Fibroblast of mammary gland (primary cell): ENCODE results near the gene CEP89.

ENCODE experiments used
- DNase-seq: peaks from one replicate; pipeline ENCODE4 v3.0.0-alpha.2; 2010; ENCODE audit warnings: low read depth
- H3K4me3 ChIP-seq: 2 replicates; pipeline ENCODE4 v1.5.1; 2011; ENCODE audit warnings: low read depth, mild to moderate bottlenecking, low read length, moderate library complexity; ENCODE audit not compliant: control insufficient read depth
- CTCF ChIP-seq: conservative IDR thresholded peaks from 2 replicates; pipeline ENCODE4 v1.5.1; 2011; ENCODE audit warnings: low read depth, low read length, inconsistent platforms; ENCODE audit not compliant: control insufficient read depth, insufficient read depth

Gene CEP89

DNA sequence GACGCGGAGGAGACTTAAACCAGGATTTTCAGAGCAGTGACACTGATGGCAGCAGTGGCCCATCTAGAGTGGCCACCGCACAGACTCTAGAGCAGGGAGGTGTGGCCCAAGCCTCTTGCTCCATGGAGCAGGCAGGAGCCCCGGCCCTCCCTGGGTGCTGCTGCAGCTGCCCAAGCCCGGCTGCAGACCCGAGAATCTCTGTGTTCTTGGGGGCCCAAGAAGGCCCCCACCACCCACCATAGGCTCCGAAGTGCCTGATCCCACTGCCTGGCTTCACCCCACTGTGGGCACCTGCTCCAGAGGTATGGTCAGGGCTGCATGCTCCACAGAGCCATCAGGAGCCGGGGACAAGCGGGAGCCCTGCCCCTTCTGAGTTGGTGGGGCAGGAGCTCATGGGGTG is 36.1 kb downstream of the CEP89 start:
- TF ChIP-seq CTCF: no peak
- H3K4me3 ChIP-seq: no peak overlapping the region
- DNase-seq: no peak

- no peak for TF ChIP-seq CTCF
- H3K4me3 ChIP-seq: no peak overlapping the region
- no peak for DNase-seq
Measured at GRCh38 chr19:32933571-32933970, 38.2 kb downstream of the CEP89 start.

DNA sequence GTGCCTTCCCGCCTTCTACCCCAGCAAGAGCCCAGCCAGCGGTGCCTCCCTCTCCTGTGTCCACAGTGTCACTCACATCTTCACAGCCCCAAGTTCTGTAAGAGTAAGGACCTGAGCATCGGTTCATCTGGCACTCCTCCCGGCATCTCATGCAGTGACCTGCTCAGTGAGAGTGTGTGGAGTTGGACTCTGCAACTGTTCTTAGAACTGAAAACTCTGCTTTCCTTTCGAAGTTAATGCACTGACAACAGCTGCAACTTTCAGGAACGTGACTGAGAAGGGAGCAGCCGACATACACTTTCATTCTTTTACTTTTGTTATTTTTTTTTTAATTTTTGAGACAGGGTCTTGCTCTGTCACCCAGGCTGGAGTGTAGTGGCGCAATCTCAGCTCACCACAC is 41.2 kb downstream of the CEP89 start:
- no peak for DNase-seq
- TF ChIP-seq CTCF: no peak
- no peak overlapping the region for H3K4me3 ChIP-seq

- TF ChIP-seq CTCF: no peak
- no peak for DNase-seq
- H3K4me3 ChIP-seq: no peak overlapping the region
Measured at GRCh38 chr19:32928806-32929205, 43.0 kb downstream of the CEP89 start.

- H3K4me3 ChIP-seq: no peak overlapping the region
- DNase-seq: peak; percentile 31
- no peak for TF ChIP-seq CTCF
Measured at GRCh38 chr19:32924200-32924599, 47.6 kb downstream of the CEP89 start.

GRCh38 chr19:32921624-32922023 is 50.1 kb downstream of the CEP89 start:
- H3K4me3 ChIP-seq: no peak overlapping the region
- TF ChIP-seq CTCF: no peak
- no peak for DNase-seq

DNA sequence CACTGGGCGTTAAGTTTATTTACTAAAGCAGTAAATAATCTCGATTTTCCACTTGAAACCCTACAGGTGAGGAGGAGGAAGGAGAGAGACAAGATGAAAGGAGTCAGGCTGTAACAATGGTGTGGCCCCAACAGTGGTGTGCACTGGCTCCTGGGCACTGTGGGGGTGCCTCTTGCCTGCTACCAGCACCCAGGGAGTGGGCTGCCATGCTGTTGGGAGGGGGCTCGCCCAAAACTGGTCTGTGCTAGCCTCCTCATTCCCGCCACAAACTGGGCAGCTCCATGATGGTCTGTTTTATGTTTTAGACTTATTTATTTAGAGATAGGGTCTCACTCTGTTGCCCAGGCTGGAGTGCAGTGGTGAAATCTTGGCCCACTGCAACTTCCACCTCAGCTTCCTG is 52.4 kb downstream of the CEP89 start:
- H3K4me3 ChIP-seq: no peak overlapping the region
- no peak for TF ChIP-seq CTCF
- no peak for DNase-seq
